Vagina (tissue), 2 donors: ENCODE measurements around the gene WBP2. TPM values are rescaled to one million over a fixed set of nuclear protein-coding genes. Genes with fewer than 3 reads are reported as not detected.

Experiments used
- DNase-seq, 2 donors: peaks; one replicate each; pipeline ENCODE4 v3.0.0-alpha.2; 2017; ENCODE audit errors: extremely low spot score in 2 of 2
- H3K27ac ChIP-seq: fragments of 200-600 bp; sonication (generic); one replicate; pipeline ENCODE4 v1.5.1; 2019
- H3K27me3 ChIP-seq: fragments of 200-600 bp; sonication (generic); one replicate; pipeline ENCODE4 v1.5.1; 2019
- H3K36me3 ChIP-seq, 2 donors: fragments of 200-600 bp; sonication (generic); one replicate each; pipeline ENCODE4 v1.5.1; 2017 to 2019
- H3K4me1 ChIP-seq: fragments of 200-600 bp; sonication (generic); one replicate; pipeline ENCODE4 v1.5.1; 2019
- H3K4me3 ChIP-seq, 2 donors: fragments of 200-600 bp; sonication (generic); 1 replicate in 1 of 2; 2 replicates in 1 of 2; pipeline ENCODE4 v1.5.1; 2016 to 2019
- H3K9me3 ChIP-seq: fragments of 200-600 bp; sonication (generic); one replicate; pipeline ENCODE4 v1.5.1; 2019
- CTCF ChIP-seq, 3 experiments: fragments of 450-650 bp in 2 of 3; fragments of 200-600 bp in 1 of 3; sonication (generic) in 1 of 3; IDR thresholded peaks; one replicate each; pipeline ENCODE4 v1.5.1; 2017 to 2019; ENCODE audit warnings: antibody characterized with exemption in 3 of 3, mild to moderate bottlenecking in 2 of 3, moderate library complexity in 2 of 3
- POLR2A ChIP-seq, 2 donors: fragments of 450-650 bp; IDR thresholded peaks; one replicate each; pipeline ENCODE4 v1.6.1; 2017; ENCODE audit warnings: antibody characterized with exemption in 2 of 2, mild to moderate bottlenecking in 2 of 2, moderate library complexity in 2 of 2
- POLR2AphosphoS5 ChIP-seq, 2 donors: sonication (generic); formaldehyde crosslinking; IDR thresholded peaks; one replicate each; pipeline ENCODE4 v1.9.0; 2017; ENCODE audit warnings: antibody characterized with exemption in 2 of 2, mild to moderate bottlenecking in 2 of 2, low read depth in 1 of 2; ENCODE audit not compliant: insufficient read depth in 1 of 2
- intact Hi-C: fragments of 100-400 bp; cut with DNase I; formaldehyde crosslinking; loops from one replicate; pipeline ENCODE4 v1.15.1; 2023
- total RNA-seq: library from RNA; depleted of rRNA; stranded (reverse); fragments of >200 nt; gene quantifications from one replicate; pipeline ENCODE4 v1.2.3, GENCODE V29; 2016

Gene WBP2
- total RNA-seq, 1 donor from 2014 or later = 54.3 TPM

DNA sequence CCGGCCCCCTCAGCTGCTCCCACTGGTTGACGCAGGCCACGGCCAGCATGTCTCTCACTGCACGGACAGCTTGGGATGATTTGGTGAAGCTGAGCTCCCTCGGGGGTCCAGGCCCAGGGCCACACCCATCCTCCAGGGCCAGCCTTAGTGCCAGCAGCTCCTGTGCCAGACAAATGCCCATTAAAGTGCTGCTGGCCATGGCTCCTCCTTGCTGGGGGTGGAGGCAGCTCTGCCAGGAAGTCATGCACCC lies 20.7 kb upstream of the WBP2 start:
- Histone ChIP-seq H3K36me3 (peaks cover 0 to 22% of the 10 kb centered on the region in 2 donors), H3K4me3 (peak overlapping the region; percentile 66 to 83), H3K27ac (peak overlapping the region; percentile 99), H3K4me1 (peaks cover 53% of the 10 kb centered on the region), H3K27me3 (no peaks in the 10 kb centered on the region), H3K9me3 (no peaks in the 10 kb centered on the region)
- TF ChIP-seq POLR2AphosphoS5 (IDR thresholded peaks at IDR 0.05; ENCODE audit: insufficient read depth in 1 of 2, low read depth in 1 of 2) = peak; percentile 24 to 66
- TF ChIP-seq POLR2A (IDR thresholded peaks at IDR 0.05) = no peak
- no peak for TF ChIP-seq CTCF (IDR thresholded peaks at IDR 0.05)
- DNase-seq = peak in 1 of 2 donors; percentile 93
- intact Hi-C loops = loop anchor here (2.0 to 10.0 kb wide), 2 partner anchors 21 to 111 kb away; partner anchors contain the start of genes GALK1 and WBP2

DNA sequence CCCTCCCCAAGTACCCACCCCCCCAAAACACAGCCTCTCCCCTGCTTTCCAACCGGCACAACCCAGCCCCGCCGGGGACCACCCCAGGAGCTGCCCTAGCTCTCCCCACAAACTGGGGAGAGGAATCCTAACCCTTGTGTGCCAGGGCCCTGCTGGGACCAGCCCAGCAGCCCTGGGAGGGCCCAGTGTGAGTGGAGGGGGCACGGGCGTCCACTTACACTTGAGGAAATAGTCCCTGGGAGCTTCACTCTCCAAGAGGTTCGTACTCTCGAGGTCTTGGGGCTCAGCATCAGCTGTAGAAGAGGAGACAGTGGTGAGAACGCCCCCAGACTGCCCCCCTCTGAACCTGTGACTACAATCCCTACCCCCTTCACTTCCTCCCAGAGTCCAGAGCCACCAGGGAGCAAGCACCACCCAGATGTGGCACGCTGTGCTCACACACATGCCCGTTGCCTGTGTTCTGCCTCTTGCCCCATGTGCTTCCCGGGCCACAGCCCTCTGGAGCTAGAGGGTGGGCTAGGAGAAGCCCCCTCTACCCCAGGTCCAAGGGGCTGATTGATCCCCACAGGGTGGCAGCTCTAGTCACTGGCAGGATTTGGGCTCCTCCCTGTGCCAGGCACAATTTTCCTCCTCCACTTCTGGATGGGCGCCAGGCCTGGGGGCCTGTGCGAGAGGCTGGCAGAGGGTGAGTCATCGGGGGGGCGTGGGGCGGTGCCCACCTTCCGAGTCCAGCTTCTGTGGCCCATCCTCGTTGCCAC lies 20.2 kb upstream of the WBP2 start:
- TF ChIP-seq POLR2AphosphoS5 (IDR thresholded peaks at IDR 0.05; ENCODE audit: insufficient read depth in 1 of 2, low read depth in 1 of 2) (no peak), CTCF (IDR thresholded peaks at IDR 0.05) (no peak), POLR2A (IDR thresholded peaks at IDR 0.05) (no peak)

GRCh38 chr17:75874323-75875181 lies 19.4 kb upstream of the WBP2 start:
- Histone ChIP-seq H3K27ac (peak overlapping the region; percentile 99), H3K36me3 (peaks cover 0 to 22% of the 10 kb centered on the region in 2 donors), H3K4me1 (peaks cover 66% of the 10 kb centered on the region), H3K4me3 (no peak overlapping the region), H3K27me3 (no peaks in the 10 kb centered on the region), H3K9me3 (no peaks in the 10 kb centered on the region)
- intact Hi-C loops = loop anchor here (10.0 kb wide), 1 partner anchor 110 kb away; the partner anchor contains the start of gene GALK1
- no peak for TF ChIP-seq POLR2AphosphoS5 (IDR thresholded peaks at IDR 0.05; ENCODE audit: insufficient read depth in 1 of 2, low read depth in 1 of 2)
- no peak for TF ChIP-seq CTCF (IDR thresholded peaks at IDR 0.05)
- TF ChIP-seq POLR2A (IDR thresholded peaks at IDR 0.05) = no peak
- no peak for DNase-seq

More for the DNA sequence above, 20.2 kb upstream of the WBP2 start:
- H3K9me3 ChIP-seq = no peaks in the 10 kb centered on the region
- DNase-seq = no peak
- H3K4me1 ChIP-seq = peaks cover 58% of the 10 kb centered on the region
- H3K27ac ChIP-seq = peak overlapping the region; percentile 99
- H3K4me3 ChIP-seq = peak overlapping the region in 1 of 2 donors; percentile 83
- intact Hi-C loops = loop anchor here (10.0 kb wide), 1 partner anchor 111 kb away; the partner anchor contains the start of gene GALK1
- no peaks in the 10 kb centered on the region for H3K27me3 ChIP-seq
- peaks cover 0 to 22% of the 10 kb centered on the region in 2 donors for H3K36me3 ChIP-seq

- no peak overlapping the region for H3K4me3 ChIP-seq
- no peaks in the 10 kb centered on the region for H3K27me3 ChIP-seq
- no peaks in the 10 kb centered on the region for H3K9me3 ChIP-seq
- TF ChIP-seq CTCF (IDR thresholded peaks at IDR 0.05) = no peak
- TF ChIP-seq POLR2AphosphoS5 (IDR thresholded peaks at IDR 0.05; ENCODE audit: insufficient read depth in 1 of 2, low read depth in 1 of 2) = peak in 1 of 2 donors; percentile 9
- H3K27ac ChIP-seq = peak overlapping the region; percentile 99
- DNase-seq = no peak
- intact Hi-C loops = loop anchor here (10.0 kb wide), 1 partner anchor 109 kb away; the partner anchor contains the start of gene GALK1
- H3K36me3 ChIP-seq = peaks cover 0 to 22% of the 10 kb centered on the region in 2 donors
- peaks cover 74% of the 10 kb centered on the region for H3K4me1 ChIP-seq
Measured at GRCh38 chr17:75873587-75874322, 18.6 kb upstream of the WBP2 start.
